GM12873 (cell line): ENCODE results near the gene MRPL23.

Source experiments
- TF ChIP-seq, protein P1 (sequence below): IDR thresholded peaks from 2 replicates; pipeline ENCODE4 v1.5.1; 2012; ENCODE audit warnings: low read depth, mild to moderate bottlenecking, moderate library complexity, low read length, control low read depth; ENCODE audit not compliant: insufficient read depth; ENCODE audit errors: missing control alignments

MRPL23 gene

DNA sequence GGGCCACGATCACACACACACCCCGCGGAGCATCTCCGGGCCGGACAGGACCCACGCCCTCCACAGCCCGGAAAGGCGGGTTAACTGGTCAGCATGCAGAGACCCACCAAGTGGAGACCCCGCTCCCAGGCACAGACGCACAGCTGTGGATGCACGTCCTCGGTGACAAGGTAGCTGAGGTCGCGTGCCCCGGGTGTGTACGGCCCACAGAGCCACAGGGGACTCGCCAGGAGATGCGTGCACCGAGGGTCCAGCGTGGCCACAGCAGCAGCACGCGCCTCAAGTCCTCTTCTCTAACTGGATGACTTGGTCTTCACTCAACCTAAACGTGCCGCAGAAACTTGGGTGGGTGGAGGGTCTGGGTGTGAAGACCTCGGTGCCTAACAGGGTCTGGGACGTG, 45.0 kb downstream of the MRPL23 start:
- TF ChIP-seq, protein P1, sequence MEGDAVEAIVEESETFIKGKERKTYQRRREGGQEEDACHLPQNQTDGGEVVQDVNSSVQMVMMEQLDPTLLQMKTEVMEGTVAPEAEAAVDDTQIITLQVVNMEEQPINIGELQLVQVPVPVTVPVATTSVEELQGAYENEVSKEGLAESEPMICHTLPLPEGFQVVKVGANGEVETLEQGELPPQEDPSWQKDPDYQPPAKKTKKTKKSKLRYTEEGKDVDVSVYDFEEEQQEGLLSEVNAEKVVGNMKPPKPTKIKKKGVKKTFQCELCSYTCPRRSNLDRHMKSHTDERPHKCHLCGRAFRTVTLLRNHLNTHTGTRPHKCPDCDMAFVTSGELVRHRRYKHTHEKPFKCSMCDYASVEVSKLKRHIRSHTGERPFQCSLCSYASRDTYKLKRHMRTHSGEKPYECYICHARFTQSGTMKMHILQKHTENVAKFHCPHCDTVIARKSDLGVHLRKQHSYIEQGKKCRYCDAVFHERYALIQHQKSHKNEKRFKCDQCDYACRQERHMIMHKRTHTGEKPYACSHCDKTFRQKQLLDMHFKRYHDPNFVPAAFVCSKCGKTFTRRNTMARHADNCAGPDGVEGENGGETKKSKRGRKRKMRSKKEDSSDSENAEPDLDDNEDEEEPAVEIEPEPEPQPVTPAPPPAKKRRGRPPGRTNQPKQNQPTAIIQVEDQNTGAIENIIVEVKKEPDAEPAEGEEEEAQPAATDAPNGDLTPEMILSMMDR, result no peak

DNA sequence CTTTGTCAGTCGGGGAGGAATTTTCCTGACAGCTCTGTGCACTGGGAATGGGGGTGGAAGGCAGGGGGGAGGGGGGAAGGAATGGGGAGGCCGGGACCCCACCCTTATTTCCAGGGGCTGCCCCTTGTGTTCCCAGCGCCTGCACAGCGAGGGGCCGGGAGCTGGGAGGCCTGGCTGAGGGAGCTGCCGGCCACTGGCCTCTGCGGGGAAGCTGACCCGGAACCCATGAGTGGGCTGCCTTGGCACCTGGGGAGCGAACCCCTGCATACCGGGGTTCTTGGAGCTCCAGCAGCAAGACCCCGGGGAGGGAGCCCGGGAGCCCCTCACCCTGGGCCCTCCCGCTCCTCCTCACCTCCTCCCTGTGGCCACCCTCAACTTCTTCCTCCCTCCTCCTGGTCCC, 47.0 kb downstream of the MRPL23 start:
- TF ChIP-seq, protein P1, result no peak

DNA sequence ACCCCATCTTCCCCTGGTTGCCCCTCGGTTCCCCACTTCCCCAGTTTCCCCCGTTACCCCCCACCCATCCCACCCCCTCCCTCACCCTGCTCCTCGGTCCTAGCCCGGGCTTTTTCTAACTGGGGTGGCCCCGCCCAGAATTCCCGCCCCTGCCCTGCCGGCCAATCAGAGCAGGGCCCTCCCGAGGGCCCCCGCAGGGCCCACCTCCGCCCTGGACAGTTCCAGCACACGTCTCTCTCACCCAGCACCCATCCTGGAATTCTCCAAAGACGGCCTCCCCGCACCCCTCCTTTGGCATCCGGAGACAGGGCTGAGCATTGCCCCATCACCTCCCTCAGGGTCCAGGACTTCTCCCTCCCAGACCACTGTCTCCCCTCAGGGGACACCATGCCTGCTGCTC, 50.6 kb downstream of the MRPL23 start, which contains the start of gene H19:
H19 (minus strand) TSS at position 88 of the 400 bp plus-strand sequence.
- TF ChIP-seq, protein P1, result no peak

GRCh38 chr11:1998290-1998689, 51.2 kb downstream of the MRPL23 start:
- TF ChIP-seq, protein P1, result no peak

DNA sequence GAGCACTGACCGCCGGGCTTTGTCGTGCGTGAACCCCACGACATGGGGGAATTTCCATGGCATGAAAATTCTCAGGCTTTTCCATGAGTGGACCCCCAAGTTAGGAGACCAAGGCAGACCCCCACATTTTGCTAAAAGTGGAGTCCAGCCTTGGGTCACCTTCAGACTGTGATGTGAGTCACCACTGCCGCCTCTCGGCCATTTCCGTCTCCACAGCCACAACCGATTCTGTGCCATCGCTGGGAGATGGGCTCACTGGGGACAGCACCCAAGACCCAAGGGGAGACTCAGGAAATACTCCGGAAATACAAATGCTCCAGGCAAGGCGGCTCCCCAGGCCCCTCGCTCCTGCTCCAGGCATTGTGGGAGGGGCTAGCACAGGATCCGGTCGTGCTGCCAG, 51.7 kb downstream of the MRPL23 start:
- TF ChIP-seq, protein P1, result no peak

DNA sequence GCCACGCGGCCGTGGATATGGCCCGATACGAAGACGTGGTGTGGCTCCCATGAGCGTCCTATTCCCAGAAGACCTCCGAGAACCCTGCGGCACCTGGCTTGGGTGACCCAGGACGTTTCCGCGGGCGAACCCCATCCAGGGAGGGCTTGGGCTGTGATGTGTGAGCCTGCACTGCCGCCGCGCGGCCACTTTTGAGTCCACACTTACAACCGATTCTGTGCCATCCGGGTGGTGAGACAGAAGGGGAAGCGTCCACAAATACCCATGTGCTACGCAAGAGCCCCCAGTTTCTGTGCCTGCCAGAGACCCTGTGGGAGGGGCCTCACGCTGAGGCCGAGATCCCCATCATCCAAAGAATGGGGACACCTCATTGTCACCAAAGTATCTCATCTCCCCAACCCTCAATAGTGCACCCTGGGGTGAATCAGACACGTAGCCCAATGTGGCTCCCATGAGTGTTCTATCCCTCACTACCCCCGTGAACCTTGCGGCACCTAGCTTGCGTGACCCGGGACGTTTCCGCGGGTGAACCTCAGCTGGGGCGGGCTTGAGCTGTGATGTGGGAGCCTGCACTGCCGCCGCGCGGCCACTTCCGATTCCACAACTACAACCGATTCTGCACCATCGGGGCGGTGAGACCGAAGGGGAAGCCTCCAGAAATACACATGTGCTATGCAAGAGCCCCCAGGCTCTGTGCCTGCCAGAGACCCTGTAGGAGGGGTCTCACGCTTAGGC, 55.1 kb downstream of the MRPL23 start:
- TF ChIP-seq, protein P1, result no peak

- TF ChIP-seq, protein P1, result no peak
Measured at GRCh38 chr11:2002807-2003206, 55.7 kb downstream of the MRPL23 start.

GRCh38 chr11:2004466-2004865, 57.3 kb downstream of the MRPL23 start:
- TF ChIP-seq, protein P1, result no peak
